ENCODE data around the gene DDAH1.

The DDAH1 gene

DNA sequence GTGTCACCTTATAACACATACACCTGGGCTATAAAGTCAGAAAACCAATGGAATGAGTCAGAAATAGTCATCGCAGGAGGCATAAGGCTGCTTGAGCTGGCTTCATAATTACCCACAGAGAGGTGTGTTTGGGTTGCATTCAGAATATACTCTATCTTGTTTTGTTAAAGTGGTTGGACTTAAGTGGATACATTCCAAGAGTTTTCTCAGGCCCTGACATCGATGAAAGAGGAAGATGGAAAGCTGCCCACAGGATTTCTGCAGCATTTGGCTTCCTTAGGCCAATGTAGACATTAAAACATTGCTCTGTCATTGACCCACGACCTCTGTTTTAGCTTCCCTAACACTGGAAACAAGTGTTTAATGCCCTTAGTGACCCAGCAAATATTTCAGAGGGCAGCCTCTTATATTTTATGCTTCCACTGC lies 169.9 kb downstream of the DDAH1 start:
- DNase-seq, result no peak

DNA sequence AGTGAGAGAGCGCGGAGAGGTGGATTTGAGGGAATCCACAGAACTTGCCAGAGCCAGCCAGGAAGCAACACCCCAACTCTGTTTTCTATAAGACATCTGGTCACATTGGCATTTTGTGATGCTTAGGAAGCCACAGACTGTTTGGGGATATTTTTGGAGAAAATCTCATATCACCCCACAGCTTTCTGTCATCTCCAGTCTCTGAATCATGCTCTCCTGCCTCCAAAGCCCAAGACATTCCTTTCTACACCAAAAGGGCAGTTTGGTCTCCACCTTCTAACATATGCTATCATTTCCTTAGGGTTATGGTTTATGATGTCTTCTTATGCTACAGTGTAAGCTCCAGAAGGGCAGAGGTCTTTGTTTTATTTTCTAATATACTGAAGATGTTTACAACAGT lies 174.1 kb downstream of the DDAH1 start:
- DNase-seq, result no peak

DNA sequence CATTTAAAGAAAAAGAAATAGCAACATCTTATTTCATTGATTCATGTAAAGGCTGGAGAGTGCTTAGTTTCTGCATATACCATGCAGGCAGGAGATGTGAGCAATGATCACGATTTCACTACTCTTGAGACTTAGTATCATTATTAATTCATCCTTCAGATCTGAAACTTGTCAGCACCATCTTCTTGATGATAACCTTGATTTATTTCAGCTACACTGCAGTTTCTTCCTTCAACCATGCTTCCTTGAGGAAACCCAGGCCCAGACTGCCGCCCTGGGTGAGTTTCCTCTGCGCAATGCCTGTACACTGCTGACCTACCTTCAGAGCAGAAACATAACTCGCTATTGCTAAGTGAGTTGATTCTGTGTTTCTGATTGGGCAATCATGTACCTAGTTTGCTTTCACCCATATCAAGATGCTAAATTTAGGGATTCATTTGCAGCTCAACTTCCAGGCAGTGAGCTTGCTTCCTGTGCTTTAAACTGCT lies 175.1 kb downstream of the DDAH1 start:
- DNase-seq, result no peak

DNA sequence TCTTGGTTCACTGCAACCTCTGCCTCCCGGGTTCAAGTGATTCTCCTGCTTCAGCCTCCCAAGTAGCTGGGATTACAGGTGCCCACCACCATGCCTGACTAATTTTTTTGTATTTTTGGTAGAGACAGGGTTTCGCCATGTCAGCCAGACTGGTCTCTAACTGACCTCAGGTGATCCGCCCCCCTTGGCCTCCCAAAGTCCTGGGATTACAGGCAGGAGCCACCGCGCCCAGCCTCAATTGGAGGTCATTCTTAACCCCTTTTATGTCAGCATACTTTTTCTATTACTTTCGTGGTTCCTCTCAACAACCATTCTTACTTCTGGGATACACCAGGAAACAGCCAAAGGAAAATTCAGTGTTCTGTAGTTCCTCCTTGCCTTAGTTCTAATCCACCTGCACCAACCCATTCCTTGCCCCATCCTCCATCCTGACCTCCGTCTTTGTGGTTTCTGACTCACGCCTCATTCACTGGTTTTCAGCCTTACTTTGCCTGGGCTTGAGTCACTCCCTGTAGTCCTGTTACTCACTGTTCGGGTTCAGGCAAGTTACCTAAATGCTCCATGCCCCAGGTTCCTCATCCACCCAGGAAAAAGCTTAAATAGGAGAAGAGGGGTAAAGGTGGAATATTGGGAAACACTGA lies 175.6 kb downstream of the DDAH1 start:
- peak; percentile 75 for DNase-seq

DNA sequence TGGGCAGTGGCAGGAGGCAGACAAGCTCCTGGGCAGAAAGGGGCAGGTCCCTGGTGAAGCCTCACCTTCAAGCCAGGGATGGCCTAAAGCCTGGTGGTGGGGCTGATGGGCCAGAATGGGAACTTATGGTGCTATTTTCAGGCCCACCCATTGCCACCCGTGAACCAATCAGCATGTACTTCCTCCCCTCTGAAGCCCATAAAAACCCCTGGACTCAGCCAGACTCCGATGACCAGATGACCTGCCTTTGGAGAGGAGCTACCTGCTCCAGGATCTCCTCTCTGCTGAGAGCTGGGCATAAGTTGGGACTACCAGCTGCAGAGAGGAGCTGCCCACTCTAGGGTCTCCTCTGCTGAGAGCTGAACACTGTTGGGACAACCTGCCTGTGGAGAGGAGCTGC lies 180.8 kb downstream of the DDAH1 start:
- DNase-seq, result no peak

DNA sequence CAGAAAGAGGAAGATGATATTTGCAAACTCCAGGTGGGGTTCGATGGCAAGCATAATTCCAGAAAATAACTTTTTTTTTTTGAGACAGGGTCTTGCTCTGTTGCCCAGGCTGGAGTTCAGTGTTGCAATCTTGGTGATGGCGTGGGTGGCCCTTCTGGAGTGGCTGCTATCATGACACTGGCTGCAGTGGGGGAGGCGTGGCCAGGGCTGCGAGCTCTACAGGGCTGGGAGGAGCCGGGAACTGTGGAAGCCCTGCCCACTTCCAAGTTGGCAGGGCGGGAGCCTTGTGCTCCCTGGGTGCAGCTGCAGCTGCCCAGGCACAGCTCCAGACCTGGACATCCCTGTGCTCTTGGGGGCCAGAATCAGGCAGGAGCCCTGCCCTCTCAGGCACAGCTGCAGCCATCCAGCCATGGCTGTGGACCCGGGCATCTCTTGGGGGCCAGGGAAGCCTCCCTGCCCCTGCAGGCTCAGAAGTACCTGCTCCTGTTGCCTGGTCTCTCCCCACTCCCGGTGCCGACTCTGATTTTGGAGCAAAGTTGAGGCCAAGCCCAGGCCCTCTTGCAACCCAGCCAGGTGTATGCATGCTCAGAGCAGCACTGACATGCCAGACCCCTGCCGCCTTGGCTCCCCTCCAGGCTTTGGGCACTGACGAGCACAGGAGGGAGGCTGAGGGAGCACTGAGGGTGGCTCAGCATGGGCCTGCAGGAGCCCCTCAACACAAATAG lies 181.3 kb downstream of the DDAH1 start:
- no peak for DNase-seq

DNA sequence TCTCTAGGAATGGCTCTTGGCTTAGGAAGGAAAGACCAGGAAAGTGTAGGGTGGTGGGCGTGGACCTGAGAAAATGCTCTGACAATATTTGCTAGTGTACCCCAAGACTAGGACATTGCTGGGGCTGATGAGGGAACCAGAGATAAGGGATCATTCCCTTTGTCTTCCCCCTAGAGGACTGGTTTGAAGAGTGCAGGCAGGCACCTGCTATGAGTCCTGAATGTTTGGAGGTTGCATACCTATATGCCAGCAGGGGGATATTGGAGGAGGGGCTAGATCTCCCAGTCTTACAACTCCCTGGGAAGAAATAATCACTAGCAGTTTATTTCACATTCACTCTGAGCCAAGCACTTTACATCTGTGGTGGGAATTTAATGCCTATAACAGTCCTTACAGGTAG lies 182.5 kb downstream of the DDAH1 start:
- DNase-seq, result no peak

DNA sequence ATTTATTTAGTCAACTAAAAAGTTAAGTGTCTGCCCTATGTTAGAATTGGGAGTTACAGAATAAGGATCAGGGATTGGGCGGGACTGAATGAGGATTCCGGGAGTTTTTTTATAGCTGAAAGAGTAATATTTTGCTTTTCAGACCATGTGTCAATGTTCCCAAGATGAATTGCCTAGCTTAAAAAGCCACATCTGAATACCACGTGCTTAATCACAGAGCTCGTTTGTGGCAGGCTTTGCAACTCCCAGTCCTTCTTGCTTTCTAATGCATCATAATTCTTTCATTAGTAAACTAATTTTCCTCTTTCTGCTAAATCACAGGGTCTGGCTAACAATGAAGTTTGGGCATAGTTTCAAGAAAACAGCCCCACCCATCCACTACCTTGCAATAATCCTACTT lies 184.3 kb downstream of the DDAH1 start:
- no peak for DNase-seq

DNA sequence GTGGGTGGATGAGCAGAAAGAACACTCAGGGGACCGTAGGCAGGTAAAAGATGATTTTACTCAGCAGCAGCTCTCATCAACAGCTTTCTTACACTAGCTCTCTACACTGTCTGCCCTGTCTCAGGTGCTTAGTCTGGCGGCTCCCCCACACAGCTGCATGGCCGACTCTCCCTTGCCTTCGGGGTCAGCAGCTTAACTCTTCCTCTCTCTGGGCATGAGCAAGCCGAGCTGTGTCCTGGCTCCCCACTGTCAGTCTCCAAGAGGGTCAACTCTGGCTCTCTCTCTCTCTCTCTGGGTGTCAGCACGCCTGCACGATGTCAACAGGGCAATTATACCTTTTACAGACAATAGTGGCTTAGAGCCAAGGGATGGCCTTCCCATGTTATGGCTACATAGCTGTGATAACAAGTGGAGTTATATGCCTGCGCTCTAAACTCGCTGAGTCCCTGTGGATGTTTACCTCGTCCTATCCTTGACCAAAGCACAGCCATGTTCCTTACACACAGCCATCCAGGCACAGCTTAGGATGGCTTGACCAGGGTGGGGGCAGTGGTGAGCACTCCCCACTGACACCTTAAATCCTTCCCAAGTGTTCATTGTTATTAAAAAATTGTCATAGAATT lies 185.4 kb downstream of the DDAH1 start:
- DNase-seq, result no peak

DNA sequence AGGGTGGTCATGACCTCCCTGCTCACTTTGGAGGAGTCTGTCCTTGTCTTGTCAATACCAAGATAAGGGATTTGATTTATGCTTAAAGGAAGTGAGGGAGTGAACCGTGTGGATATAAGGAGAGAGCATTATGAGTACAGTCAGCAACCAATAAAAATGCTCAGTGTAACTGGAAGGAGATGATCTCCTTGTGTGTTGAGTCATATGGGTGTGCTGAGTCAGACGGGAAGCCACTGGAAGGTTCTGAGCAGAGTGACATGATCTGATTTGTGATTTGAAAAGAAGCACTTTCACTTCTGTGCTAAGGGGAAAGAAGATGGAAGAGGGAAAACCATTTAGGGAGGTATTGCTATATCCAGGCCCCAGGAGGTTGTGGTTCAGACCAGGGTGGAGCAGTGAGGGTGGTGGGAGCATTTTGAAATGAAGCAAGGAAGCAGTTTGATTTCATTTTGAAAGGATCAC lies 186.1 kb downstream of the DDAH1 start:
- DNase-seq, result peak; percentile 86

DNA sequence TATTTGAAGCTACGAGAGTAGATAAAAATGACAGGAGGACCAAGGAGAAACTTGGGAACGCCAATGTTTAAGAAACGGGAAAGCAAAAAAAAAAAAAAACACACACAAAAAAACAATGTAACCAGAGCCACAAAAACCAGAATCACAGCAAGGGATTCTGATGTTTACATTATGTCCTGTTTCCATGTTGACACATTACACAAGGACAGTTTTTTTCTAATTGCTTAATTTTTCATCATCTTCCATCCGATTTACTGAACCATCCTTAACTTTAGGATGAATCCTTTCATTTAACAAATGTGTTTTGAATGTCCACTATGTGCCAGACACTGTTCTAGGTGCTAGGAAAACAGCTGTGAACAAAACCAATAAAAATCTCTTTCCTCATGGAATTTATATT lies 187.2 kb downstream of the DDAH1 start:
- no peak for DNase-seq

DNA sequence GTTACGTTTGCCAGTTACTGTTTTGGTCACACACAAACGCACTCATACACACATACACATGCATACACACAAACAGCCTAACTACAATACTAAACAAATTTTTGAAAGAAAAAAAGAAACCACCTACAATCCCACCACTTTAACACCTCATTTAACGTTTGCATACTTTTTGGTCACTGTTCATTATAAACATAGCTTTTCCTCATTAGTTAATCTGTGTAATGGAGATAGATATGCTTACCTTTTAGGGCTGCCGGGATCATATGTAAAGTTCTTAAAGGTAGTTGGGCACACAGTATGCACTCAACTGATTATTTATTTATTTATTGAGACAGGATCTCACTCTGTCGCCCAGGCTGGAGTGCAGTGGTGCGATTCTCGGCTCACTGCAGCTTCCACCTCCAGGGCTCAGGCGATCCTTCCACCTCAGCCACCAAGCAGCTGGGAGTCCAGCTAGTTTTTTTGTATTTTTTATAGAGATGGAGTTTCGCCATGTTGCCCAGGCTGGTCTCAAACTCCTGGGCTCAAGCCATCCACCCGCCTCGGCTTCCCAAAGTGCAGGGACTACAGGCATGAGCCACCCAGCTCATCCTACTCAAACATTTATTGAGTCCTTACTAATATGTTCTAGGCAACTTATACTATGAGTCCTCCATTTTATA lies 187.8 kb downstream of the DDAH1 start:
- no peak for DNase-seq

DNA sequence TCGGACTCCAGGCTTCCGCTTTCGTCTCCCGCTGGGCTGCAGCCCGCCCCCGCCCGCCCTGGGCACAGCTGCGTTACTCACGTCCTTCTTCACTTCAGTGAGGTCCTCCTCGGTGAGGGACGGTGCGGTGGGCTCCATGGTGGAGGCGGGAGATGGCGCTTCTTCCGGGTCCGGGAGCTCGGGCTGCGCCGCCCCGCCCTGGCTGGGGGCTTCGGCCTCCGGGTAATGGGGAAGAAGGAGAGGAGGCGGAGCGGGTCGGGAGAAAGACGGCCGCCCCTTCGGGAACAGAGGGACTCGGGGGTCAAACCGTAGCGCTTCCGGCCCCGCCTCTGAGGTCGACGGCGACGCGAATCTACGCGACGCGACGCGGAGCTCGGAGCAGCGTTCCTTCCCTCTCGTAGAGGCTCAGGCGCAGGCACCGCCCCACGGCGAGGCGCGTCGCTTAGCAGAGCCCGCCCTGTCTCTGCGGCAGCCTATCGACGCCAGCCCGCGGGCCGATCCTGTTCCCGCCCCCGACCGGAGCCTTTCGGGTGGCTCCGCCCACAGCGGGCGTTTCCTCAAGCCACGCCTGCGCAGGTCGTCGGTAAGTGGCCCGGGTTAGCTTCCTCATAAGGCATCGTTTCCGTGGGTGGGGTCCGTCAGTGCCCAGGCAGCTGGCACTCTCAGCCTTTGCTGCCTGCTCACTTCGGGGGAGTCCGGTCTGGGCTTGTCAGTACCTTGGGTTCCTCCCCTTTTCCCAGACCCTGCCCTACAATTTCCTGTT lies 188.6 kb downstream of the DDAH1 start, which contains the start of gene BCL10:
TSS of gene BCL10 (minus strand) at position 418 of the 763 bp plus-strand sequence. CDS start at position 138, 280 bp downstream.
- peak; percentile 98 for DNase-seq

DNA sequence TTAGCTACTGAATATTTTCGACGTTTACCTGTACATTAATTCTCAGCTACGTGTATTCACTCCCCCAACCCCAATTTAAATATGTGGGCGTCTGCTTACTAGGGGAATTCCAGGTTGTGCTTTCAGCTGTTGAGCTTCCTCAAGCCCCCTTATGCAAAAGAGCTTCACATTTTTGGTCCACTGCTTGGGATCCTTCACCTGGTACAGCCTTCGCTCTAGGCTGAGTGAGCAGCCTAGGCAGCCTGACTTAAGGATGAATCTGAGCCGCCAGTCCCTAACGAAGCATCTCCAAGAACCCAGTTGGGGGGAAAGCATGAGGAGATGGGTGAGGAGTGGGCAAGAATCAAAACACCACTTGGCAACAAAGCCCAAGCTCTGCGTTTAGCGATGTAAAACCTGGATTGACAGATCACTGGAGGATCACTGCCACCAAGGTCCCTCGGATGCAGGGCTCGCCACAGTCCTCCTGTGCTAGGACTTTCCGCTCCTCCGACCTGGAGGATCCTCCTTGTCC lies 189.2 kb downstream of the DDAH1 start:
- DNase-seq, result no peak

DNA sequence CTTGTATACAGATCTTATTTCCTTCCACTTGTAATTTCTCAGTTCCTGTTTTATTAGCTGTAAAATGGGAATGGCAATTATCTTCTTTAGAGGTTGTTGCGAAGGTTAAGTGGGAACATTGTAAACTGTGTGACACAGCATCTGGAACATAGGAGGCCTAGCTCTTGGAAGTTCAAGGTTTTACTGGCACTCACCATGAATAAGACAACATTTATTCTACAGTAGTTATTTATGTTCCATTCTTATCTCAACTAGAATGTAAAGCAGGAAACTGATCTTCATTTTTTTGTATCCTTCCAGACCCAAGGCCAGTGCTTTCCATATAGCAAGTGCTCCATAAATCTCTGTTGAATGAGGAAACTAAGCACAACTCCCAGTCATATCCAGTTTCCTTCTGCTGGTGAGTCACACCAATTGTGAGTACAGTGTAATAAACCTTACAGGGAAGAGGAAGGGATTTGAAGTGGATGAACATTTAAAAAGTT lies 189.9 kb downstream of the DDAH1 start:
- DNase-seq, result peak; percentile 43

DNA sequence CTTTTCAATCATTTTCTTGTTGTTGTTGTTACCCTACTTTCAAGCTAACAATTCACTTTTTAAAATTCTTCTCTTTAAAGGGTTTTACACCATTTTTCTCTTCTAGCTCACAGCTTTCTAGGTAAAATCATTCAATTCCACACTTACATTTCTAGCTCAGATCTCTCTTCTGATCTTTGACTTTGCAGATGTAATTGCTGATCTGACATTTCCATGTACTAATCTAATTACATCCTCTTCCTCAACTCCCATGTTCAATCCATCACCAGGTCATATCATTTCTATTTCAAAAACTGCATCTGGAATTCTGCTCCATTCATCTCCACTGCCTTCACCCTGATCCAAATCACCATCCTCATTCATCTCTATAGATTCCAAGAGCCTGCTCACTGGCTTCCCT lies 191.6 kb downstream of the DDAH1 start:
- no peak for DNase-seq

DNA sequence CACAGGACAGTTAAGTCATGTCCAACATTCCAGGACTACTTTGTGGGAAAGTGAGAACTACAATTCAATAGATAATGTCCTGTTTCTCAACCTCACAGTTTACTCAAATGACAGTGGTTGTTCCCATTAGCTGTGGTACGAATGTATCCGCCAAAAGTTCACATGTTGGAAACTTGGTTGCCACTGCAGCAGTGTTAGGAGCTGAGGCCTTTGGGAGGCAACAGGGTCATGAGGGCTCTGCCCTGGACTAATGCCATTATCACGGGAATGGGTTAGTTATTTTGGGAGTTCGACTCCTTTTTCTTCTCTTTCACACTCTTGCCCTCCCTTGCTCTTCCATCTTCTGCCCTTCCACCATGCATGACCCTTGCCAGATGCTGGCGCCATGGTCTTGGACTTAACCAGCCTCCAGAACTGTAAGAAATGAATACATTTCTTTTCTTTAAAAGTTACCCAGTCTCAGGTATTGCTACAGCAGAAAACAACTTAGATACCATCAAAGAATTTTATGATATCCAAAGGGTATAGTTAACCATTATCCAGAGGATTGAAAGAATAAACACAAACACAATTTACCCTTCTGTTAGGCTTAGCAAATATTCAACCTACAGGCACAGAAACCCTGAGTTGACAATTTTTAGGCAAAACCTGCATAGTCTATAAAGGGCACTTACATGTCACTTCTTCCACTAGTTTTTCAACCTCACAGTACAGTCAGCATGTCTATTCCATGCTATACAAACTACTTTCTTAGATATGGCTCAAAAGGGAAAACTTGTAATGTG lies 196.0 kb downstream of the DDAH1 start:
- no peak for DNase-seq

Measured in amniotic stem cell (primary cell).